NT2/D1 (cell line): ENCODE measurements around the gene SMG5.

Experiments
- SUZ12 ChIP-seq: IDR thresholded peaks from 2 replicates; pipeline ENCODE4 v1.6.1; 2011; ENCODE audit not compliant: insufficient read length, insufficient read depth; ENCODE audit errors: extremely low read depth
- ZNF274 ChIP-seq: IDR thresholded peaks from 2 replicates; pipeline ENCODE4 v1.6.1; 2011; ENCODE audit warnings: mild to moderate bottlenecking, low read depth, low read length

DNA sequence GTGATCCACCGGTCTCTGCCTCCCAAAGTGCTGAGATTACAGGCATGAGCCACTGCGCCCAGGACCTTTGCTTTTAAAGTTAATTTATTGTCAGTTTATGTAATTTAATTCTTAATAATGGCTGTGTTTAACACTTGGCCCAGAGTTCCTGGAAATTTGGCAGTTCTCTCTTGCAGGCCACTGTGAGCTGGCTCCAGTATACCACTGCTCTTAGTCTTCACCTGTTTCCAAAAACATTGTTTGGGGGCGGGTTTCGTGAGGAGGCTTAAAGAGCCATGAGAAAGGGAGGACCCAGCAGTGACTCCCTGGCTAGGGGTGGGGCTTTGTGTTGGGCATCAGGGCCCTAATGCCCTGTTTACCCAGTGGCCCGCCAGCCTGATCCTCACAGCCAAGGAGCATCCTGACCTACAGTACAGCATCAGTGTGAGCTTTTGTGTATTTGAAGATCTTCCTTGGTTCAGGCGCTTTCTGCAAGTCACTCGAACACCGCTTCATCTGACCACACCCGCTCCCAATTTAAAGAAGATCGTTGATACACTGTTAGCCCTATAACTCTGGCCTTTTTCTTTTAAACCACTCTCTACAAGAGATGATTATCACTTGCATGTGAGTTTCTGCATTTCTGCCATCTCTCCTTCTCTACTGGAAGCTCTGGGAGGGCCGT is 52.7 kb downstream of the SMG5 start:
- no peak for TF ChIP-seq SUZ12
- TF ChIP-seq ZNF274 = no peak
